ENCODE measurements around the gene PDSS2.

DNA sequence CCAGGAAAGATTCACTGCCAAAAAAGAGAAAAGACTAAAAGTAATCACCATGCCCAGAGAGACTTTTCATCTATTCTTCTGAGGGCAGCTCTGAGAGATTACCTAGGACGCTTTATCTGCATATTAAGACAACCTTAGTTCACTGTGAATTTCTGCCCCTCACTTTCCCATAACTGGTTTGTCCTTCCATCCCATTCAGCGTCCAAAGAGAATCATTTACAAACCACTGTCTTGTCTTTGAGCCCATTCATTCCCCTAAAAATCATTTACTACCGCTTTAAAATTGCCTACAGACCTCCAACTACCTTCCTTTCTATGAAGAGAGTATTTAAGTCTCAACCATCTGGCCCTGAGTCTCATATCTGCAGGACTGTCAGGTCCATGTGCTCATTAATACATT is 149.0 kb downstream of the PDSS2 start:
- TF ChIP-seq, protein P1, sequence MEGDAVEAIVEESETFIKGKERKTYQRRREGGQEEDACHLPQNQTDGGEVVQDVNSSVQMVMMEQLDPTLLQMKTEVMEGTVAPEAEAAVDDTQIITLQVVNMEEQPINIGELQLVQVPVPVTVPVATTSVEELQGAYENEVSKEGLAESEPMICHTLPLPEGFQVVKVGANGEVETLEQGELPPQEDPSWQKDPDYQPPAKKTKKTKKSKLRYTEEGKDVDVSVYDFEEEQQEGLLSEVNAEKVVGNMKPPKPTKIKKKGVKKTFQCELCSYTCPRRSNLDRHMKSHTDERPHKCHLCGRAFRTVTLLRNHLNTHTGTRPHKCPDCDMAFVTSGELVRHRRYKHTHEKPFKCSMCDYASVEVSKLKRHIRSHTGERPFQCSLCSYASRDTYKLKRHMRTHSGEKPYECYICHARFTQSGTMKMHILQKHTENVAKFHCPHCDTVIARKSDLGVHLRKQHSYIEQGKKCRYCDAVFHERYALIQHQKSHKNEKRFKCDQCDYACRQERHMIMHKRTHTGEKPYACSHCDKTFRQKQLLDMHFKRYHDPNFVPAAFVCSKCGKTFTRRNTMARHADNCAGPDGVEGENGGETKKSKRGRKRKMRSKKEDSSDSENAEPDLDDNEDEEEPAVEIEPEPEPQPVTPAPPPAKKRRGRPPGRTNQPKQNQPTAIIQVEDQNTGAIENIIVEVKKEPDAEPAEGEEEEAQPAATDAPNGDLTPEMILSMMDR (IDR thresholded peaks at IDR 0.05), result no peak
- no peak for TF ChIP-seq POLR2A (IDR thresholded peaks at IDR 0.05)
